Endothelial cell of umbilical vein (primary cell): ENCODE measurements around the gene EGR4.

Experiments used
- CTCF ChIP-seq, 2 donors: IDR thresholded peaks; 1 replicate in 1 of 2; 2 replicates in 1 of 2; pipeline ENCODE4 v1.5.1; 2011; ENCODE audit warnings: low read length in 2 of 2, mild to moderate bottlenecking in 2 of 2, moderate library complexity in 2 of 2, control low read depth in 1 of 2, inconsistent platforms in 1 of 2, low read depth in 1 of 2; ENCODE audit not compliant: insufficient read depth in 1 of 2; ENCODE audit errors: extremely low read depth in 1 of 2
- EZH2 ChIP-seq: IDR thresholded peaks from 2 replicates; pipeline ENCODE4 v1.6.1; 2012; ENCODE audit warnings: borderline replicate concordance, low read depth, mild to moderate bottlenecking, moderate library complexity, low read length, inconsistent platforms; ENCODE audit not compliant: severe bottlenecking
- MAX ChIP-seq: IDR thresholded peaks from 2 replicates; pipeline ENCODE4 v1.6.1; 2011; ENCODE audit not compliant: insufficient read depth, insufficient read length
- MYC ChIP-seq: IDR thresholded peaks from one replicate; pipeline ENCODE4 v1.6.1; 2011; ENCODE audit warnings: mild to moderate bottlenecking, low read depth, low read length
- POLR2A ChIP-seq: IDR thresholded peaks from 2 replicates; pipeline ENCODE4 v1.6.1; 2012; ENCODE audit warnings: low read depth, mild to moderate bottlenecking, control low read depth, low read length
- POLR2AphosphoS5 ChIP-seq: IDR thresholded peaks from 2 replicates; pipeline ENCODE4 v1.6.1; 2012; ENCODE audit warnings: low read depth, mild to moderate bottlenecking, control low read depth, low read length, moderate library complexity; ENCODE audit not compliant: insufficient read depth

GRCh38 chr2:73257425-73258125, 35.8 kb downstream of the EGR4 start:
- TF ChIP-seq POLR2A (no peak), POLR2AphosphoS5 (no peak), MYC (no peak), MAX (no peak), CTCF (IDR thresholded peaks at IDR 0.05; ENCODE audit: extremely low read depth in 1 of 2, insufficient read depth in 1 of 2, low read depth in 1 of 2, low read length in 2 of 2) (no peak), EZH2 (no peak)
